C4-2B (cell line): ENCODE results near the gene PHYKPL.

Experiments used
- CTCF ChIP-seq: fragments of 450-650 bp; conservative IDR thresholded peaks from 2 replicates; pipeline ENCODE4 v1.5.1; 2017; ENCODE audit warnings: mild to moderate bottlenecking
- ZFX ChIP-seq: fragments of 450-650 bp; IDR thresholded peaks from 2 replicates; pipeline ENCODE4 v1.6.1; 2017

GRCh38 chr5:178257650-178258049, 25.0 kb upstream of the PHYKPL start:
- TF ChIP-seq CTCF (no peak), ZFX (no peak)
